CD4-positive, alpha-beta T cell (primary cell): ENCODE measurements around the gene HS3ST4. TPM values are rescaled to one million over a fixed set of nuclear protein-coding genes. Genes with fewer than 3 reads are reported as not detected.

ENCODE experiments used
- ATAC-seq: fragments of 200-7000 bp; cut with Tn5 transposase; one replicate; pipeline ENCODE4 v1.10.0; 2022; ENCODE audit warnings: mild to moderate bottlenecking; ENCODE audit not compliant: poor library complexity
- CTCF ChIA-PET: fragments of 350-600 bp; sonication (Branson Sonifier 250); formaldehyde crosslinking; loops from one replicate; lab custom pipeline; 2021; ENCODE audit warnings: antibody characterized with exemption, inconsistent platforms; lab: Charles Lee
- POLR2A ChIA-PET: fragments of 350-600 bp; sonication (Branson Sonifier 250); formaldehyde crosslinking; loops from one replicate; lab custom pipeline; 2021; ENCODE audit warnings: antibody characterized with exemption, inconsistent platforms; lab: Charles Lee
- DNase-seq, 14 experiments: peaks; one replicate each; pipeline ENCODE4 v3.0.0-alpha.2; 2013 to 2020; ENCODE audit warnings: mixed read lengths in 2 of 14
- H3K27ac ChIP-seq, 2 donors: one replicate each; pipeline versions ENCODE4 v1.5.1 to v1.7.0; 2013; ENCODE audit warnings: low read length in 2 of 2, low read depth in 1 of 2, mild to moderate bottlenecking in 1 of 2
- H3K27me3 ChIP-seq, 2 experiments: 1 replicate in 1 of 2; 2 replicates in 1 of 2; pipeline versions ENCODE4 v1.6.1 to v1.7.0; 2013; ENCODE audit warnings: low read length in 2 of 2, control low read depth in 1 of 2, mild to moderate bottlenecking in 1 of 2, moderate library complexity in 1 of 2; ENCODE audit not compliant: insufficient read depth in 2 of 2, control insufficient read depth in 1 of 2
- H3K36me3 ChIP-seq: one replicate; pipeline ENCODE4 v1.6.1; 2013; ENCODE audit warnings: low read length, control low read depth; ENCODE audit not compliant: insufficient read depth
- H3K4me1 ChIP-seq: one replicate; pipeline ENCODE4 v1.6.1; 2013; ENCODE audit warnings: low read length, control low read depth; ENCODE audit not compliant: insufficient read depth
- H3K4me3 ChIP-seq: one replicate; pipeline ENCODE4 v1.5.1; 2013; ENCODE audit warnings: mild to moderate bottlenecking, low read length, moderate library complexity
- H3K9me3 ChIP-seq, 2 experiments: 1 replicate in 1 of 2; 2 replicates in 1 of 2; pipeline versions ENCODE4 v1.6.1 to v1.7.0; 2013; ENCODE audit warnings: low read length in 2 of 2, mild to moderate bottlenecking in 2 of 2, control low read depth in 1 of 2, moderate library complexity in 1 of 2; ENCODE audit not compliant: control insufficient read depth in 1 of 2, insufficient read depth in 1 of 2
- H3K27ac Mint-ChIP-seq: one replicate; pipeline ENCODE4 v1.8.0; 2020; ENCODE audit warnings: mixed read lengths
- H3K27me3 Mint-ChIP-seq: one replicate; pipeline ENCODE4 v1.8.0; 2021; ENCODE audit warnings: mixed read lengths
- H3K36me3 Mint-ChIP-seq: one replicate; pipeline ENCODE4 v1.8.0; 2021; ENCODE audit warnings: low read depth, mixed read lengths
- H3K4me1 Mint-ChIP-seq: one replicate; pipeline ENCODE4 v1.8.0; 2021; ENCODE audit warnings: low read depth, mixed read lengths
- H3K4me3 Mint-ChIP-seq: one replicate; pipeline ENCODE4 v1.8.0; 2020; ENCODE audit warnings: mild to moderate bottlenecking, mixed read lengths
- H3K9me3 Mint-ChIP-seq: one replicate; pipeline ENCODE4 v1.8.0; 2020; ENCODE audit warnings: mixed read lengths
- CTCF ChIP-seq: fragments of 200-600 bp; IDR thresholded peaks from one replicate; pipeline ENCODE4 v1.8.0; 2022; ENCODE audit warnings: antibody characterized with exemption, mild to moderate bottlenecking
- intact Hi-C, 2 experiments: fragments of 100-400 bp; cut with DNase I in 1 of 2; cut with micrococcal nuclease in 1 of 2; formaldehyde crosslinking; loops; one replicate each; pipeline versions ENCODE4 v1.15.1 to v1.9.0; 2023 to 2025; cut with DNase I, micrococcal nuclease
- total RNA-seq, 174 experiments: library from RNA in 2 of 174; stranded (reverse) in 2 of 174; gene quantifications; one replicate each; pipeline ENCODE4 v1.2.3 and lab custom pipeline; 2021 to 2026

The HS3ST4 gene
- total RNA-seq, 2 experiments from 2014 or later, result not detected

- DNase-seq (no peak), ATAC-seq (no peak)
- Histone ChIP-seq H3K27me3 (peaks cover 7 to 17% of the 10 kb centered on the region in 2 experiments), H3K27ac (no peak overlapping the region), H3K4me1 (no peaks in the 10 kb centered on the region), H3K36me3 (no peaks in the 10 kb centered on the region), H3K4me3 (no peak overlapping the region), H3K9me3 (no peaks in the 10 kb centered on the region)
- Mint-ChIP-seq H3K4me1 (no peaks in the 10 kb centered on the region), H3K36me3 (no peaks in the 10 kb centered on the region), H3K27ac (no peak overlapping the region), H3K4me3 (no peak overlapping the region), H3K9me3 (no peaks in the 10 kb centered on the region), H3K27me3 (peaks cover 41% of the 10 kb centered on the region)
- ChIA-PET POLR2A (no interaction called here), CTCF (no interaction called here)
- intact Hi-C loops, result no loop called here
- no peak for TF ChIP-seq CTCF
Observed at GRCh38 chr16:25707553-25707952, 15.8 kb downstream of the HS3ST4 start.

- ATAC-seq, result no peak
- POLR2A ChIA-PET, result no interaction called here
- CTCF ChIA-PET, result no interaction called here
- Histone ChIP-seq H3K36me3 (no peaks in the 10 kb centered on the region), H3K4me3 (no peak overlapping the region), H3K27me3 (peaks cover 7 to 17% of the 10 kb centered on the region in 2 experiments), H3K4me1 (no peaks in the 10 kb centered on the region), H3K9me3 (no peaks in the 10 kb centered on the region), H3K27ac (no peak overlapping the region)
- H3K27me3 Mint-ChIP-seq, result peaks cover 42% of the 10 kb centered on the region
- DNase-seq, result peak in 2 of 14 experiments; percentile 1 to 10
- no peaks in the 10 kb centered on the region for H3K9me3 Mint-ChIP-seq
- no peak overlapping the region for H3K27ac Mint-ChIP-seq
- peak; percentile 24 for TF ChIP-seq CTCF
- no peaks in the 10 kb centered on the region for H3K36me3 Mint-ChIP-seq
- H3K4me3 Mint-ChIP-seq, result no peak overlapping the region
- no peaks in the 10 kb centered on the region for H3K4me1 Mint-ChIP-seq
- intact Hi-C loops, result no loop called here
Observed at GRCh38 chr16:25707982-25708583, 16.3 kb downstream of the HS3ST4 start.

- no peak for ATAC-seq
- CTCF ChIA-PET, result no interaction called here
- no peak for TF ChIP-seq CTCF
Observed at GRCh38 chr16:25709213-25709612, 17.5 kb downstream of the HS3ST4 start.

More at GRCh38 chr16:25709213-25709612, 17.5 kb downstream of the HS3ST4 start:
- Mint-ChIP-seq H3K36me3 (no peaks in the 10 kb centered on the region), H3K9me3 (no peaks in the 10 kb centered on the region), H3K27ac (no peak overlapping the region), H3K27me3 (peaks cover 41% of the 10 kb centered on the region), H3K4me3 (no peak overlapping the region), H3K4me1 (no peaks in the 10 kb centered on the region)
- Histone ChIP-seq H3K4me3 (no peak overlapping the region), H3K4me1 (no peaks in the 10 kb centered on the region), H3K27me3 (peaks cover 7 to 17% of the 10 kb centered on the region in 2 experiments), H3K9me3 (no peaks in the 10 kb centered on the region), H3K27ac (no peak overlapping the region), H3K36me3 (no peaks in the 10 kb centered on the region)
- intact Hi-C loops, result no loop called here
- POLR2A ChIA-PET, result no interaction called here
- no peak for DNase-seq
